Panc1 (cell line): ENCODE measurements around the gene UNC13A.

ENCODE experiments used
- POLR2AphosphoS5 ChIP-seq: IDR thresholded peaks from 2 replicates; pipeline ENCODE4 v1.6.1; 2012; ENCODE audit warnings: mild to moderate bottlenecking, low read depth, low read length, moderate library complexity
- SIN3A ChIP-seq: IDR thresholded peaks from 2 replicates; pipeline ENCODE4 v1.6.1; 2012; ENCODE audit warnings: low read depth, mild to moderate bottlenecking, low read length, moderate library complexity, borderline replicate concordance; ENCODE audit not compliant: insufficient read depth
- TCF7L2 ChIP-seq: IDR thresholded peaks from 2 replicates; pipeline ENCODE4 v1.6.1; 2011; ENCODE audit warnings: mild to moderate bottlenecking, low read depth, low read length, inconsistent platforms
- TF ChIP-seq, protein P1 (sequence below), 2 experiments: IDR thresholded peaks; 2 replicates each; pipeline ENCODE4 v1.6.1; 2011 to 2012; ENCODE audit warnings: low read depth in 2 of 2, control low read depth in 1 of 2, low read length in 1 of 2, mild to moderate bottlenecking in 1 of 2, moderate library complexity in 1 of 2; ENCODE audit not compliant: insufficient read depth in 1 of 2
- TF ChIP-seq, protein P2 (sequence below): fragments of 450-650 bp; IDR thresholded peaks from 2 replicates; pipeline ENCODE4 v1.5.1; 2017; ENCODE audit warnings: mild to moderate bottlenecking

DNA sequence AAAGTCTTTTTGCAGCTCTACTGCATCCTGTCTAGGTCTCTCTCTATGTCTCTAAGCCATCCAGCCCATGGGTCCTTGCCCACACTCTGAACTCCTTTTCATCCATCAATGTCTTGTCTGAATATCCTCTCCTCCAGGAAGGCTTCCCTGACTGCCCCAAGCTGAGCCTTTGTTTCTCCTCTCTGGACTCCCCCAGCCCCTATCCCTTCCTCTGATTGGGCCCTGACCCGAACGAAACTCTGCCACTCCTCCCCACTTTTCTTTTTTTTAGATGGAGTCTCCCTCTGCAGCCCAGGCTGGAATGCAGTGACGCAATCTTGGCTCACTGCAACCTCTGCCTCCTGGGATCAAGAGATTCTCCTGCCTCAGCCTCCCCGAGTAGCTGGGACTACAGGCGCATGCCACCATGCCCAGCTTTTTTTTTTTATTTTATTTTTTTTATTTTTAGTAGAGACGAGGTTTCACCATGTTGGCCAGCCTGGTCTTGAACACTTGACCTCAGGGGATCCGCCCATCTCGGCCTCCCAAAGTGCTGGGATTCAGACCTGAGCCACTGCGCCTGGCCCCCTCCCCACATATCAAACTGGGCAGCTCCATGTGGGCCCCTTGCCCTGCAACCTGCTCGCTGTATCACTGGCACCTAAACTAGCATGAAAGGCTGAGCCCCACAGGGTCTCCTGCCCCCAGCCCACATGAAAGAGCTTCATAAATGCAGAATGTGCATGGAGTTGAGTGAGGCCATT, 870 bp upstream of the UNC13A start:
- TF ChIP-seq POLR2AphosphoS5 (no peak), TCF7L2 (no peak), SIN3A (no peak)
- TF ChIP-seq, protein P1, sequence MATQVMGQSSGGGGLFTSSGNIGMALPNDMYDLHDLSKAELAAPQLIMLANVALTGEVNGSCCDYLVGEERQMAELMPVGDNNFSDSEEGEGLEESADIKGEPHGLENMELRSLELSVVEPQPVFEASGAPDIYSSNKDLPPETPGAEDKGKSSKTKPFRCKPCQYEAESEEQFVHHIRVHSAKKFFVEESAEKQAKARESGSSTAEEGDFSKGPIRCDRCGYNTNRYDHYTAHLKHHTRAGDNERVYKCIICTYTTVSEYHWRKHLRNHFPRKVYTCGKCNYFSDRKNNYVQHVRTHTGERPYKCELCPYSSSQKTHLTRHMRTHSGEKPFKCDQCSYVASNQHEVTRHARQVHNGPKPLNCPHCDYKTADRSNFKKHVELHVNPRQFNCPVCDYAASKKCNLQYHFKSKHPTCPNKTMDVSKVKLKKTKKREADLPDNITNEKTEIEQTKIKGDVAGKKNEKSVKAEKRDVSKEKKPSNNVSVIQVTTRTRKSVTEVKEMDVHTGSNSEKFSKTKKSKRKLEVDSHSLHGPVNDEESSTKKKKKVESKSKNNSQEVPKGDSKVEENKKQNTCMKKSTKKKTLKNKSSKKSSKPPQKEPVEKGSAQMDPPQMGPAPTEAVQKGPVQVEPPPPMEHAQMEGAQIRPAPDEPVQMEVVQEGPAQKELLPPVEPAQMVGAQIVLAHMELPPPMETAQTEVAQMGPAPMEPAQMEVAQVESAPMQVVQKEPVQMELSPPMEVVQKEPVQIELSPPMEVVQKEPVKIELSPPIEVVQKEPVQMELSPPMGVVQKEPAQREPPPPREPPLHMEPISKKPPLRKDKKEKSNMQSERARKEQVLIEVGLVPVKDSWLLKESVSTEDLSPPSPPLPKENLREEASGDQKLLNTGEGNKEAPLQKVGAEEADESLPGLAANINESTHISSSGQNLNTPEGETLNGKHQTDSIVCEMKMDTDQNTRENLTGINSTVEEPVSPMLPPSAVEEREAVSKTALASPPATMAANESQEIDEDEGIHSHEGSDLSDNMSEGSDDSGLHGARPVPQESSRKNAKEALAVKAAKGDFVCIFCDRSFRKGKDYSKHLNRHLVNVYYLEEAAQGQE (IDR thresholded peaks at IDR 0.05; ENCODE audit: insufficient read depth in 1 of 2, low read depth in 2 of 2, low read length in 1 of 2): no peak
- TF ChIP-seq, protein P2, sequence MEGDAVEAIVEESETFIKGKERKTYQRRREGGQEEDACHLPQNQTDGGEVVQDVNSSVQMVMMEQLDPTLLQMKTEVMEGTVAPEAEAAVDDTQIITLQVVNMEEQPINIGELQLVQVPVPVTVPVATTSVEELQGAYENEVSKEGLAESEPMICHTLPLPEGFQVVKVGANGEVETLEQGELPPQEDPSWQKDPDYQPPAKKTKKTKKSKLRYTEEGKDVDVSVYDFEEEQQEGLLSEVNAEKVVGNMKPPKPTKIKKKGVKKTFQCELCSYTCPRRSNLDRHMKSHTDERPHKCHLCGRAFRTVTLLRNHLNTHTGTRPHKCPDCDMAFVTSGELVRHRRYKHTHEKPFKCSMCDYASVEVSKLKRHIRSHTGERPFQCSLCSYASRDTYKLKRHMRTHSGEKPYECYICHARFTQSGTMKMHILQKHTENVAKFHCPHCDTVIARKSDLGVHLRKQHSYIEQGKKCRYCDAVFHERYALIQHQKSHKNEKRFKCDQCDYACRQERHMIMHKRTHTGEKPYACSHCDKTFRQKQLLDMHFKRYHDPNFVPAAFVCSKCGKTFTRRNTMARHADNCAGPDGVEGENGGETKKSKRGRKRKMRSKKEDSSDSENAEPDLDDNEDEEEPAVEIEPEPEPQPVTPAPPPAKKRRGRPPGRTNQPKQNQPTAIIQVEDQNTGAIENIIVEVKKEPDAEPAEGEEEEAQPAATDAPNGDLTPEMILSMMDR: no peak
